Ammon's horn (tissue), 1 donor: Measurements from ENCODE around the gene MAML3.

Experiments
- DNase-seq: peaks from one replicate; pipeline ENCODE4 v3.0.0-alpha.2; 2016; ENCODE audit warnings: low spot score

The MAML3 gene

DNA sequence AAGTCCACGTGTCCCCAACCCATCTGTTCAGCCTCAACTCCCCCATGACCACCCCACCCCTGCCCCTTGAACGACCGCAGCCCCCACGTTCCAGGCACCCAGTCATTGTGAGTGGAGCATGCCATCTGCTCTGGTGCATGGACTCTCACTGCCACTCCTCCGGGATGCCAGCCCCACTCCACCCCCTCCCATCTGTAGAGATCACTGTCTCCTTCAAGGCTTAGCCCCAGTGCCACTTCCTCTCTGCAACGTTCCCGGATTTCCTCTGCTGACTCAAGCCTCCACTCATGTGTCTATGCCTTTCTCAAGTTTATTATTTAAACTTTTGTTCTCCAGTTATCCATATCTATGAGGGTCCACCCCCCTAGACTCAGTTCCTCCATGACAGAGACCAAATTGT lies 54.0 kb downstream of the MAML3 start:
- DNase-seq: peak; percentile 75

DNA sequence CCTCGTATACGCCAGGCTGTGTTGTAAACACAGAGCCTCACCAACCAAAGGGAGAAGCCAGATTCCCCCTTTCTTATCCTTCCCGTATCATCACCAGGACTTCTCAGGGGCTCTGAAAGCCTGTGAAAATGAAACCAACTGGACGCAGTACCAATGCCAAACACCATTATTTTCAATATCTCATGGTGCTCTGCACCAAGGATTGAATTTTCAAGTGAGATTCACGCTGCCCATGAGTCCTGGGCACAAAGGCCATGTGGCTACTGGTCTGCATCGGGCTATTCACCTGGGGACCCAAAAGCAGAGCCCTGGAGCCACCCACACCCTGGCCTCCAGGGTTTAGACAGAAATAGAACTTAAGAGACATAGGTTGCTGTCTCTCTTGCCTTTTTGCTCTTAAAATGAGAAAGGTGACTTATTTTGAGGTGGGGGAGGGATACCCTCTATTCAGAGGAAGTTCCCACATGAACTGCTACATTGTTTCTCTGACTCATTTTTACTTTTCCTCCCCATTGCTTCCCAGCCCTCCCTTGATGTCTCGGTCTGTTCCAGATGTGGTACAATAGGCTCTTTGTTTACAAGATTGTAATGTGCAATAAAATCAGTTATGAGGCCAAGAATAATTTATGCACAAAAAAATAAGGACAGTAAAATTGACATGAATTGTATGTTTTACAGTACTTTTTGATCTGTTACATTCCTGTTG lies 55.4 kb downstream of the MAML3 start:
- peak; percentile 61 for DNase-seq

DNA sequence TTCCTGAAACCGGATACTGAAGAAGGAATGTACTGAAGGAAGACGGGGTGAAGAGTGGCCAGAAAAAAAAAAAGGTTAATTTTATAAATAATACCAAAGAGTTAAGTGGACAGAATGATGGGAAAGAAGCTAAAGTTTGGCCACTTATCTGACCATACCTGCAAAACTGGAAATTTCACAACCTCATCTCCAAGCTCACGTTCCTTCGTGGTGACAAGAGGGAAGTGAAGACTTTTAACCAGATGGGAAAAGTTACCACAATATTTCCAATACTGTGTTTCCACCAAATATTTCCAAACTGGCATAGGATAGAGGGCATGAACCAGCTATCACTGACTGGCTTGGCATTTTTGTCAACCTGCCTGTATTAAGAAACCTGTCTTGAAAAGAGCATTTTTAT lies 56.4 kb downstream of the MAML3 start:
- no peak for DNase-seq

DNA sequence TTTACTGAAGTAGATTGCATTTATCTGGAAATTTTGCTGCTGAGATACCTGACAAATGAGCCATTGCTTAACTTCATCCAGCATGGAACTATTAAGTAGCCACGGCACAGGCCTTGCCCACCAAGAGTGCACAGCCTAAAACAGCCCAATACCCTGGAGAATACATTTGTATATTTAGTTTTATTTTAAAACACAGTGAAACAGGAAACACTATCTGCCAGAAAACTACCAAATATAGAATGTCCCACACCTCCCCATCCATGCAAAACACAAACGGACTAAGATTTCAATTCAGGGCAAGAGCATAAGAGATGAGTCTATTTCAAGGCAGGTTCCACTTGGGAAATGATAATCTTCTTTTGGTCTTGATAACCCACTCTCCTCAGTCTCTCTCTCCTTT lies 57.1 kb downstream of the MAML3 start:
- no peak for DNase-seq

DNA sequence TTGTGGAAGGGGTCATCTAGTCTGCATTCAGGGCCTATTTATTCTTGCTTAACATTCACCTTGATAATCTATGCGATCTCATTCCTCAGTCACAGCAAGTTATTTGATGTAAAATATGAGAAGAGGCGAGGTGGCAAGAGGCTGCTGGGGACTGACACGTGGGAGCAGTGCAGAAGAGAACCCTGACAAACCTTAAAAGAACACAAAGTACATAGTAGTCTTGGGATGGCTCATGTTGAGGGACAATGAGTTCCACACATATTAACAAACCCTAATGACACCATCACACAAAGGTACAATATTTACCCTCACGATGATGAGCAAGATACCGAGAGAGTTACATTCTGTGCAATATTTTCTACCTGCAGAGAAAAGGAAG lies 57.5 kb downstream of the MAML3 start:
- no peak for DNase-seq

DNA sequence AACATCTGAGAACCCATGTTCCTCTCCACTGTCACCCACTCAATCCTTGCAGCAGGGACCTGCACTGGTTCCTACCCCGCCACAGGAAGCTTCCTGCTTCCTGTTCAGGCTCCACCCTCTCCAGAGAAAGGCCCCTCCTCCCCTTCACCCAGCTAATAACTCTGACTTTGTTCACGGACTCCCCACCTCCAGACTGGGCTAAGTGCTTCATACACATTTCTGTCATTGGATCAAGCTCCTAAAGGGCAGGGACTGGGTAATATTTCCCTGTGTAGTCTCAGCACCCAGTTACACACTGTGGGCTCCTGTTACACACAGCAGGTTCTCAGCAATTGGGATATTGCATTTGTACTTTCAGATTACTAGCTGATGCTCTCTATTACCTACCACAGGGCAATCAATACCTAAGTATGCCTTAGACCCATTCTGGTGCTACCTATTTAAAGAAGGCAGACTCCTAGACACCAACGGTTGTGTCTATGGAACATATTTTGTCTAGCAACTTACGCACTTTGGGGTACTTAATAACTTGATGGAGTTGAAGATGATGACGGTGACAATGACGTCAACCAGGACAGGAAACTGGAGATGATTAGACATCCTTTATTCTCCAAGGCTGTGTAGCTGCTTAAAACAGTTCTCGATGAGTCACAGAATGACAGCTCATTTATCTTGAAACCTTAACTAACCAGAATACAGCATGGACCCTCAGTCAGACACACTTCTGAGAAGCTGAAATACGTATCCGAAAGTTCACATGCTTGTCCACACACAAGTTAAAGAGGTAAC lies 58.1 kb downstream of the MAML3 start:
- DNase-seq: peak; percentile 45

- peak; percentile 87 for DNase-seq
These were observed 59.3 kb downstream of the MAML3 start for GRCh38 chr4:140094438-140095420.

DNA sequence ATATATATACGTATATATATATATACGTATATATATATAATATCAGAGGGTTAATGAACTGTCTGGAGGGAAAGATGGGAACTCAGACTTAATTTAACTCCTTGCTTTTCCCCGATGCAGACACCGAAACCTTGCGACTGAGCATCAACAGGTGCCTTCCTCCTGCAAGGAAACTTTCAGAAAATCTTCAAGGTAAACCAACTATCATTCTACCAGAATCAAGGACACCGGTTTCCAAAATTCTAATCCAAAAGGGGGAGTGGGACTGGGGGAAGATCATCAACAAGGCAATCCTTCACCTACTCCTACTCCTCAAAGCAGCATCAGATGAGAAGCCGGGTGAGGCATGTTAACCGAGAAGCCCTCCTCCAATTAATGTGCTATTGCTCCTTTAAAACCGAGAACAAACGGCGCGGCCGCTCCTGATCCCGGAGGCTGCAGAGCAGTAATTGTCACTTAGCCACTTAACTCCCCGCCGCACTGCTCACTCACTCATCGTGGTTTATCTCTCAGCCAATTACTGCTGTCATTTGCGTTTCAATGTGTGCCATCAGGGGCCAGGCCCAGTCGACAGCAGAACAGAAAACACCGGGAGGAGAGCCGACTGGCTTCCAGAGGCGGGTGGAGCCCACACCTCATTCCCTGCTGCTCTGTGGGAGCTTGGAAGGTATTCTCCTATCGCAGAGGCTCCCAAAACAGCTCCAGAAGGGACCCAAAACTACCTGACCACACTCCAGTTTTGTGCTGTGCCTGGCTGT lies 61.7 kb downstream of the MAML3 start:
- peak; percentile 62 for DNase-seq

DNA sequence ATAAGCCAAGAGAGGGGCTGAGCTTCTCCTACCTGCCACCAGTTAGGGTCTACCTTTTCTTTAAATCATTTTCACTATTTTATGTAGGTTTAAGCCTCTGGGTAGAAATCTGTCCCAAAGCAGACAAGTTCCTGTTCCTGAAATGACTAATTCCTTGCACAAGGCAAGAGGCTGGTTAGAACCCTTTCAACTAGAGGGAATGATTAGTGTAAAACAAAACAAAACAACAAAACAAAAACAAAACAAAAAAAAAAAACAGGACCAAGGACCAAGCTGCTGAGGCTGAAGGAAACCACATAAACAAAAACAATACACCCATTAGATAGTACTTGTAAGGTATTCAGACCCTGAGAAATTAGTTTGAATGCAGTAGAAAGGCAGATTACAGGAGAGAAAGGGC lies 62.7 kb downstream of the MAML3 start:
- DNase-seq: no peak

- no peak for DNase-seq
These were observed 63.7 kb downstream of the MAML3 start for GRCh38 chr4:140090215-140090731.

DNA sequence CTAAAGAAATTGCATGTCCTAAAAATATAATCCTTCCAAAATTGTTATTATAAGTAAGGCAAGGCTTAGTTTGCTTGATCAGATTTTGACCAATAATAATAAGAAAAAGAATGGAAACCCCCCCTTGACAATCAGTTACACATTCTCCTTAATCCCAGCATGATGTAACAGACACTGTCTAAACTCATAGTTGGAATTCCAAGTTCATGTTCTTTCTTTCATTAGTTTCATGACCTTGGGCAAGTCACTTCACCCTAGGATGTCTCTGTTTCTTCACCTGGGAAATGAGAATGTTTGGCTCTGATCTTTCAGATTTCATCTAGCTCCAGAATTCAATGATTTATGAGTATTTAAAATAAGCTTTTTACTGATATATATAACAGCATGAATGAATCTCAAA lies 64.8 kb downstream of the MAML3 start:
- no peak for DNase-seq

GRCh38 chr4:140088323-140088967 lies 65.5 kb downstream of the MAML3 start:
- no peak for DNase-seq

GRCh38 chr4:140085881-140086280 lies 68.1 kb downstream of the MAML3 start:
- no peak for DNase-seq

DNA sequence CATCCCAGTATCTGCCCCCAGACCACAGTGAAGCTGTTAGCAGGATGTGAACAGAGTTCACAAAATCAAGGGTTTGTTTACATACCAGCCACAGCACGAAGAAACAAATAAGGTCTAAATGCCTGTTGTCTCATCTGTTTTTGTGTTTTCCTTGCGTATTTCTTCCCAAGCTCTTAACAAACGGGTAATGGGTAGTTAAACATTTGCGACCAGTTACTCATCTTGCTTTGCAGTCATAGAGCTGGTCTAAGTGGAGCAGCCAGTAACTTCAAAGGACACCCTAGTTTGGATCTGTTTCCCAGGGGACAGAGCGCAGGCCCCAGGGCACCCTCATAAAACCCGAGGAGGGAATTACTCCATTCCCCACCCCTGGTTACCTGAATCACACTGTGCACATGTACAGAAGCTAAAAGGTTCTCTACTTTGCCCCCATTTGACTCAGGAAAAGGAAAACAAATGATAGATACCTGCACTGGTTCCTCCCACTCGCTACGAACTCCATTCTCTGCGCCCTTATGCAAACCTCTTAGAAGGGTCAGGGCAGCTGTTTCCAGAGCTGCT lies 68.8 kb downstream of the MAML3 start:
- no peak for DNase-seq

- DNase-seq: no peak
These were observed 69.6 kb downstream of the MAML3 start for GRCh38 chr4:140084385-140084784.

- DNase-seq: no peak
These were observed 71.6 kb downstream of the MAML3 start for GRCh38 chr4:140082391-140082755.

GRCh38 chr4:140081641-140082390 lies 72.2 kb downstream of the MAML3 start:
- no peak for DNase-seq

GRCh38 chr4:140080883-140081282 lies 73.1 kb downstream of the MAML3 start:
- DNase-seq: no peak

- no peak for DNase-seq
These were observed 75.6 kb downstream of the MAML3 start for GRCh38 chr4:140078366-140078765.

DNA sequence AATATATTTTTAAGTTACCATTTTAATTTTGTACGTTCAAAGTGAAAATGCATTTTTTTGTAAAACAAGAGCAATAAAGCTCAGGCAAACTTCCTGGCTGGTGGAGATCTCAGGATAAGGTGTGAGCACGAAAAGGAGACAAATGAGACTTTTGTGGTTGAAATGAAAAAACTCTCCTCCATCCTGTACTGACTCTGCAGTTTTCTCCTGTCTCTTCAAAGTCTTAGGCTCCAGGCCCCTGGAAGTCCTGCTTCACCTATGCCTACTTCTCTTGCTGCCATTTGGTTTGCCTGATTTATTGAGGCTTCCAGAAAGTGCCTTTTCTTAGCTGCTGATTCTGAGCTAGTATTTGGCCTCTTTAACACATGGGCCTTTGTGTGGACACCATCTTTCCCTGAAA lies 77.7 kb downstream of the MAML3 start:
- DNase-seq: no peak
